Measurements from ENCODE around the gene P2RY11.

The P2RY11 gene

DNA sequence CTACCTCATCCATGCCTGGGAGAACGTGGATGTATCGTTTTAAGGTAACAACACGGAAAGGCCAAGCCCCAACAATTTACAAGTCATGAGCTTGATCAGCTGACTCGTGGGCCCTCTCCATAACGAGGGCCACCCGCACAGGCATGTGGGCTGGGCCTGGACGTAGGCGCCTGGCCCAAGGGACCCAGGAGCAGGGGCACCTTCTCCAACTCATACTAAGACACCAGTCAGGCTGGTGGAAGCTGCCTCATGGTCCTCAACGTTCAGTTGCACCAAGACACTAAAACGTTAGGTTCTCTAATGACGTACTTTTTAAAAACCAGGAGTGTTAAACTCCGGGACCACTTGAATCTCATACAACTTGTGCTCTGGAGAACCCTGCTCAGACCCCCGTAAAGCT lies 30.0 kb downstream of the P2RY11 start:
- no peak for DNase-seq (ENCODE audit: low read depth)

DNA sequence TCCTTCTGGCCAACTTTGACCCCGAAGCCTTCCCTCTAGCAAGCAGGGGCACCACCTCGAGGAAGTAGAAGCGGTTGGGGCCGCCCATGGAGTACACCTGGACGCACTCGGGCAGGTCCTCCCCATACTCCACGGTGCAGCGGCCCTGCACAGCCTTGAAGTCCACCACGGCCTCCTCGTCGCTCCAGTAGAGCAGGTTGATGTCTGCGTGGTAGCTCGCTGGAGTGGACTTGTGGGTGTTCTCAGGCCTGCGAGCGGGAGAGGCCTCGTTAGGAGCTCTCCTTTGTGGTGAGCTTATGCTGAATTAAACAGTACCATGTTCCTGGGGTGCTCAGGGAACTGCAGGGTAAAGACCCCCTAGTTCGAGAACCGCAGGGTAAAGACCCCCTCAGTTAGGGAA lies 30.5 kb downstream of the P2RY11 start:
- no peak for DNase-seq (ENCODE audit: low read depth)

DNA sequence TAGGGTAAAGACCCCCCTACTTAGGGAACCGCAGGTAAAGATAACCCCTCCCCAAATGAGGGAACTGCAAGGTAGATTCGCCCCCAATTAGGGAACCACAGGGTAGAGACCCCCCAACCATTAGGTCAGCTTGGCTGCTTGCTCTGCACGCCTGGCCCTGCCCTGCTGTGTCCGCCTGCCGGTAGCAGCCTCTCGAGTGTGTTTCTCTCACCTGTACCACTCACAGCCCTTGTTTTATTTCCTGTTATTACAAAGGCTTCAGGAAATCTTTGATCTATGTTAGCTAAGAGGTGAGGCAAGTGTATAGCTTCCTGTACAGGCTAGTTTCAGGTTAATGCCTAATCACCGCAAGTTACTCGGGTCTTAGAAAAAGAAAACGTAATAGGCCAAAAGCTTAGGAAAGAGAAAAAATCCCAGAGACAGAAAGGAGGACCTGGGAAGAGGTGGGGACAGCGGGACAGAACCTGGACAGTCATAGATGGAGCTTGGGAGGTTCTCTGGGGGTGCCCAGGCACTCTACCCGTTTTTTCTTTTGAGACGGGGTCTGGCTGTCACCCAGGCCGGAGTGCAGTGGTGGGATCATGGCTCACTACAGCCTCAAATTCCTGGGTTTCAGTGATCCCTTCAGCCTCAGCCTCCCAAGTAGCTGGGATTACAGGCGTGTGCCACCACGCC lies 31.3 kb downstream of the P2RY11 start:
- DNase-seq (ENCODE audit: low read depth), result peak; percentile 20

DNA sequence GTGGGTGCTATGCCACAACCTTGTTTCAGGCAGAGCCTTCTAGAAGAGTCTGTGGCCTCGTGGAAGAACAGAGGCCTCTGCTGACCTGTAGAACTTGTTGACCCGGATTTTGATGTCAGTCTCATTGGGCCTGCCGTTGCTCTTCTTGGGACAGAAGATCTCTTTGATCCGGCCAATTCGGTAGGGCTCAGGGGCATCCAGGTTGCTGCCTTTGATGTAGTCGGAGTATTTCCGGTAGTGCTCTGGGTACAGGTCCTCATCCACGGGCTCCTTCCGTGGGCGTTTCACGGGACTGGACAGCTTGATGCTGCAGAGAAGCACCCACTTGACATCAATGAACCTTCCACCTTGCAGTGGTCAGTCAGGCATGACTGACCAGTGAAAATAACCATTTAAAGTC lies 32.2 kb downstream of the P2RY11 start:
- DNase-seq (ENCODE audit: low read depth), result no peak

DNA sequence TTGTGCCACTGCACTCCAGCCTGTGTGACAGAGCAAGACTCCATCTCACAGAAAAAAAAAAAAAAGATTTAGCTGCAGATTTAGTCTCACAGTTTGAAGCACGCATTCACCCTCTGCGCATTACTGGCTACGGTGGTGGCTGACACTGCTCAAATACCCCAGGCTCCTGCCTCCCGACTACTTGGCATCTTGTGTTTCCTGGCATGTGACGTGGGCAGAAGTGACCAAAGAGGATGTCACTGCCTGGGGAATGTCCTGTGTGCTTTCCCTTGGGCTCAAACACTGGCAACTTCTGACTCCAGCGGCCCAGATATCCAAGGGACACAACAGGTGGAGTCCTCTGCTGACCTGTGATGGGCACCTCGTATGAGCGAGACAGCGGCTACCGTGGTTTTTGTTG lies 32.9 kb downstream of the P2RY11 start:
- no peak for DNase-seq (ENCODE audit: low read depth)

DNA sequence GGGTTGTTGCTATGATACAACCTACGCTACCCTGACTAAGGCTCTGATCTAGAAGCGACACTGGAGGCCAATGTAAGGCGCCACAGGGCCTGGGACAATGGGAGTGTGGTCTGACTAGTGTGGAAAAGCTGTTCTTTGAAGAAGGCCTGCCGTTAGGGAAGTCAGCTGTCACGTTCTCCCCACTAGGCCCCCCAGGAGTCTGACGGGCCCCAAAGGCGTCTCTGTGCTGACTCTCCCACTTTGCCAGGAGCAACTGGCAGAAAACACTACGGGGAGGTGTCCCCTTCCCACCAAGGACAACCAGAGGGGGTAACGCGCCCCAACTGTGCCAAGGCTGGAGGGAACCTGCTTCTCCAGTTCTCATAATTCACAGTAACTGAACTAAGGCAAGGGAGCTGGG lies 33.5 kb downstream of the P2RY11 start:
- DNase-seq (ENCODE audit: low read depth), result no peak

DNA sequence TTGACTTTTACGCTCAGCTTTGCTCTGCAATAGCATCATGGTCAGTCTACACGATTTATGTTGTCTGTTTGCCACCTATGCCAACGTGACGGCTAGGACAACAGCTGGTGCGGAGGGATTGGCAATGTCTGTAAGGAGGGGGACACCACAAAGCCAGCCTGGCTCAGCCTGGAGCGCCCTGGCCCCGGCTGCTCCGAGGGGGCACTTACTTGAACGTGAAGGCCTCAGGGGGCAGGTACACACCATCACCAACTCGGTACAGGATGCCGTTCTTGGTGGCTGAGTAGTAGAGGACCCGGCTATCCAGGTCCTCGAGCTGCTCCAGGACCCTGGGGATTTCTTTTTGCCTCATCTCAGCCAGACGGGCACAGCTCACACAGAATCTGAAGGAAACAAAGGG lies 34.6 kb downstream of the P2RY11 start:
- no peak for DNase-seq (ENCODE audit: low read depth)

DNA sequence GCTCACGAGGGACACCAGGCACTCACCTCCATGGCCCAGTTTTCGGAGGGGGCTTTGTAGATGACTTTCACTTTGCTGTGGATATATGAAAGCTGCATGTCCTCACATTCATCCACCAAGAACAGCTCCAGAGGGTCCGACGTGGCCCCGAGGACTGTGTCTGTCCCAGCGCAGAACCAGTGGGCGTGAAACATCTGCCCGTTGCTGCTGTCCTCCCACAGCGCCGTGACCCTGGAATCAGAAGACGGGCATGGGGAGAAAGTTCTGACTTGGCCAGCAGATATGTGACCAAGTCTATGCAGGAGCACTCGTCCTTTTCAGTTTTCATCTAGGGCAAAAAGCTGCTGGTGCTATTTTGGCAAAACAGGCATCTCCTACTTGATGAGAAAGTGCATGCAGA lies 37.9 kb downstream of the P2RY11 start:
- no peak for DNase-seq (ENCODE audit: low read depth)

DNA sequence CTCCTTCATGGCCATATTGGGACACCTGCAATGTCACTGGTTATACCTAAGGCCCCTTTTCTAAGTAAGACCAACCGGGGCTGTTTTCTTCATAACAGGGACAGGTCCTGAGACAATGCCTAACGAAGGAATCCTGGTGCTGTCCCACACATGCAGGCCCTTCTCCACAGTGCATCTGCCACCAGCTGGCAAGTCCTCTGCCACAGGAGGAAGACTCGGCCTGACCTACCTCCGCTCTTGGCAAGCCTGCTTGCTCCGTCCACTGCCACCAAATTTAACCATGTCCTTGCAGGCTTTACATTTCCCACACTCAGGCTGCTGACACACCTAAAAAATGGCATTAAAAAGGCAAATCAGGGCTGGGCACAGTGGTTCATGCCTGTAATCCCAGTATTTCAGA lies 40.0 kb downstream of the P2RY11 start:
- no peak for DNase-seq (ENCODE audit: low read depth)

DNA sequence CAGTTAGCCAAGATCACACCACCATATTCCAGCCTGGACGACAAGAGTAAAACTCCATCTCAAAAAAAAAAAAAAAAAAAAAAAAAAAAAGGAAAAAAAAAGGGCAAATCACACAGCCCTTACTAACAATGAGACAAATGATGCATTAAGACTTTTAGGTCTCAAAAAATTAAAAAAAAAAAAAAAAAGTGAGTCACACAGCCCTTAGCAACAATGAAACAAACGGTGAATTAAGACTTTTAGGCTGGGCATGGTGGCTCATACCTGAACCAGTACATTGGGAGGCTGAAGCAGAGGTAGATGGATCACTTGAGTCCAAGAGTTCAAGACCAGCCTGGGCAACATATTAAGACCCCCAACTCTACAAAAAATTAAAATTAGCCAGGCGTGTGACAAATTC lies 40.6 kb downstream of the P2RY11 start:
- DNase-seq (ENCODE audit: low read depth), result no peak

DNA sequence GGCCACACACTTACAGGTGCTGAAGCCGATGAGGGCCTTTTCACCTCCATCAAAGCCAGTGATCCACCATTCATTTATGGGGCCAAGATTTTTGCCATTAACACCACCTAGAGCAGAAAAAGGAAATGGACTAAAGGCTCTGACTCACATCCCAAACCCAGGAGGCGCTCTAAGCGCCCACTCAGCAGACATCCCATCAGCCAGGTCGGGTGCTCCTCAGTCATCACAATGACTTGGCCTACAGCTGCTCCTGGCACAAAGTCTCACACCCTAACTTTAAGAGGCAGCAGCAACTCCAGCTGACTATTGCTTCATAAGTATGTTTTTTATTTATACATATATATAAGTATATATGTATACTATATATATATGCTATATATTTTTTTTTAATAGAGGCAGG lies 44.3 kb downstream of the P2RY11 start:
- no peak for DNase-seq (ENCODE audit: low read depth)

DNA sequence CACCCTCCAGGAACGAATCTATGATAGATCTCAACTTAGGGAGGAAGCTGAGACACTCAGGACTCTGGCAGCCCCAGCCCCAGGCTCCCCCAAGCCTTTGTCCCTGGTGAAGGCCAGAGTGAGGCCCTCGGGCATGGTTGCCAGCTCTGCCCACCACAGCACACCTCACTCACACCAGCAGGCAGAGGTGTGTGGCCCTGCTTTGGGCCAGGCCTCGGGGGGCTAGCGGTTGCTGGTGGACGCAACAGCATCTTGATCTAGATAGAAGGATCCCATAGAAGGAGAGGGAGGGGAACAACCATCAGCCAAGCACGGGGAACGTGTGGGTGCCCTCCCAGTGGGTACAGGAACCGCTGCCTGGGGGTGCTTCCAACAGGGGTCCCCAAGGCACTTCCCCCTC lies 46.6 kb downstream of the P2RY11 start:
- no peak for DNase-seq (ENCODE audit: low read depth)

DNA sequence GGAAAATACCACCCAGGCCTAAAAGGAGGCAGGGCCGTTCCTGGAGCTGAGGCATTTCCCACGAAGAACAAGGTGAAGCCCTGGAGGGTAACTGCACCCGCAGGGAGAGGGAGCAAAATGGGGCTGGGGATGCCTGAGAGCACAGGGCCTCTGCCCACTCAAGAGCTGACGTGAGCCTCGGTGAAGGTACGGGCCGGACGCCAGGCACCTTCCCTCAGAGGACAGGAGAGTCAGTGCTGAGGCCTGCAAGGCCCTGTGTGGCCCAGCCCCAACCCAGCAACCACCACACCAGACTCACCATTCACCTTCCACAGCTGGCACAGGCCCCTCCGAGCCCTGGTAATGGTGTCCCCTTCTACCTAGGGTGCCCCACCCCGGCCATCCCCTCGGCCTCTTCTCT lies 47.0 kb downstream of the P2RY11 start:
- DNase-seq (ENCODE audit: low read depth), result no peak

DNA sequence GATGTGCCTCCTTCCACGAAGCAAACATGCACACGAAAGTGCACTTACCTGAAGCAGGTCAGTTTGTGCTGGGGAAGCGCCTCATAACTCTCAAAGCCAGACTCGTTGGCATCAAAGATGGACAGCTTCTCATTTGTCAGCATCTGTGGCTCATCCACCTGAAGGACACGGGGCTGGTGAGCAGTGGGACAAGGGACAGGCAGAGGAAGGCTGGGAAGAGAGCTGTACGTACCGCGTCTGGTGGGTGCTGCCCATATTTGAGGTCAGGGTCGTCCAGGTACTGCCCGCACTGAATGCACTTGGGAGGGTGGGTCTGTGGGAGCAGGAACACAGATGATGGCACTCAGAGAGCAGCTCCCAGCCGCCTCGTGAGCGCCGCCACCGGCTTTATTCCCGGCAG lies 48.1 kb downstream of the P2RY11 start:
- no peak for DNase-seq (ENCODE audit: low read depth)

DNA sequence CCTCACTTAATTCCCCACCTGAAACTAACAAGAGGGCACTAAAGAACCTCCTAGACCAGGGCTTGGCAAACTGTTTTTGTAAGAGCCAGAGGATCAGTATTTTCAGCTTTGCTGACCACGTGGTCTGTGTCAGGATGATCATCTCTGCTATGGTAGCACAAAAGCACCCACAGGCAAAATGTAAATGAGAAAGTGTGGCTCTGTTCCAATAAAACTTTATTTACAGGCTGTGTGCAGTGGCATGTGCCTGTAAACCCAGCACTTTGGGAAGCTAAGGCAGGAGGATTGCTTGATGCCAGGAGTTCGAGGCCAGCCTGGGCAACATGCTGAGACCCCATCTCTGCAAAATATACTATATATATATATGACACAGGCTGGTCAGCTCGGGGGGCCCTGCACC lies 52.0 kb downstream of the P2RY11 start:
- DNase-seq (ENCODE audit: low read depth), result no peak
